ENCODE measurements around the gene EED.
"Not testable (repeated sequence)": the region's sequence is repeated elsewhere in the genome, so short reads cannot be mapped to it uniquely, and the experiment has no call there.

Gene EED

GRCh38 chr11:86274503-86274902 is 29.9 kb downstream of the EED start:
- peaks cover 2% of the 10 kb centered on the region for H3K9me3 ChIP-seq (ENCODE audit: low read length)
- no peaks in the 10 kb centered on the region for H3K4me1 ChIP-seq (ENCODE audit: insufficient read depth, low read length)
- no peak overlapping the region for H2AFZ ChIP-seq (ENCODE audit: low read depth, low read length)
- H3K27me3 ChIP-seq (ENCODE audit: insufficient read depth, low read length): no peaks in the 10 kb centered on the region
- H3K36me3 ChIP-seq (ENCODE audit: insufficient read depth, low read length): peaks cover 62% of the 10 kb centered on the region
- no peak overlapping the region for H3K4me3 ChIP-seq (ENCODE audit: low read length)

- no peaks in the 10 kb centered on the region for H3K4me1 ChIP-seq (ENCODE audit: insufficient read depth, low read length)
- H3K27me3 ChIP-seq (ENCODE audit: insufficient read depth, low read length): no peaks in the 10 kb centered on the region
- H3K36me3 ChIP-seq (ENCODE audit: insufficient read depth, low read length): peaks cover 58% of the 10 kb centered on the region
- H3K4me3 ChIP-seq (ENCODE audit: low read length): no peak overlapping the region
- H3K9me3 ChIP-seq (ENCODE audit: low read length): no peaks in the 10 kb centered on the region
- no peak overlapping the region for H2AFZ ChIP-seq (ENCODE audit: low read depth, low read length)
These were observed 30.4 kb downstream of the EED start for GRCh38 chr11:86274999-86275398.

- H3K27me3 ChIP-seq (ENCODE audit: insufficient read depth, low read length): no peaks in the 10 kb centered on the region
- H3K4me1 ChIP-seq (ENCODE audit: insufficient read depth, low read length): no peaks in the 10 kb centered on the region
- no peaks in the 10 kb centered on the region for H3K9me3 ChIP-seq (ENCODE audit: low read length)
- H3K36me3 ChIP-seq (ENCODE audit: insufficient read depth, low read length): peaks cover 58% of the 10 kb centered on the region
- H3K4me3 ChIP-seq (ENCODE audit: low read length): no peak overlapping the region
- no peak overlapping the region for H2AFZ ChIP-seq (ENCODE audit: low read depth, low read length)
These were observed 31.2 kb downstream of the EED start for GRCh38 chr11:86275493-86276370.

GRCh38 chr11:86277741-86278140 is 33.2 kb downstream of the EED start:
- no peaks in the 10 kb centered on the region for H3K4me1 ChIP-seq (ENCODE audit: insufficient read depth, low read length)
- no peak overlapping the region for H2AFZ ChIP-seq (ENCODE audit: low read depth, low read length)
- H3K36me3 ChIP-seq (ENCODE audit: insufficient read depth, low read length): peaks cover 55% of the 10 kb centered on the region
- H3K4me3 ChIP-seq (ENCODE audit: low read length): no peak overlapping the region
- H3K9me3 ChIP-seq (ENCODE audit: low read length): no peaks in the 10 kb centered on the region
- no peaks in the 10 kb centered on the region for H3K27me3 ChIP-seq (ENCODE audit: insufficient read depth, low read length)

- Histone ChIP-seq H3K4me3 (ENCODE audit: low read length) (no peak overlapping the region), H3K4me1 (ENCODE audit: insufficient read depth, low read length) (no peaks in the 10 kb centered on the region), H2AFZ (ENCODE audit: low read depth, low read length) (no peak overlapping the region), H3K27me3 (ENCODE audit: insufficient read depth, low read length) (no peaks in the 10 kb centered on the region), H3K9me3 (ENCODE audit: low read length) (no peaks in the 10 kb centered on the region), H3K36me3 (ENCODE audit: insufficient read depth, low read length) (peaks cover 51% of the 10 kb centered on the region)
These were observed 33.7 kb downstream of the EED start for GRCh38 chr11:86278226-86278625.

GRCh38 chr11:86279747-86280146 is 35.2 kb downstream of the EED start:
- Histone ChIP-seq H3K9me3 (ENCODE audit: low read length) (peaks cover 2% of the 10 kb centered on the region), H3K4me1 (ENCODE audit: insufficient read depth, low read length) (no peaks in the 10 kb centered on the region), H3K36me3 (ENCODE audit: insufficient read depth, low read length) (peaks cover 51% of the 10 kb centered on the region), H2AFZ (ENCODE audit: low read depth, low read length) (no peak overlapping the region), H3K27me3 (ENCODE audit: insufficient read depth, low read length) (no peaks in the 10 kb centered on the region), H3K4me3 (ENCODE audit: low read length) (no peak overlapping the region)

GRCh38 chr11:86287468-86287796 is 42.9 kb downstream of the EED start:
- H3K27me3 ChIP-seq (ENCODE audit: insufficient read depth, low read length): no peaks in the 10 kb centered on the region

GRCh38 chr11:86288776-86289507 is 44.4 kb downstream of the EED start:
- peaks cover 2% of the 10 kb centered on the region for H3K9me3 ChIP-seq (ENCODE audit: low read length)
- H3K36me3 ChIP-seq (ENCODE audit: insufficient read depth, low read length): peaks cover 8% of the 10 kb centered on the region
- H3K4me3 ChIP-seq (ENCODE audit: low read length): no peak overlapping the region
- no peaks in the 10 kb centered on the region for H3K27me3 ChIP-seq (ENCODE audit: insufficient read depth, low read length)
- H3K4me1 ChIP-seq (ENCODE audit: insufficient read depth, low read length): no peaks in the 10 kb centered on the region
- H2AFZ ChIP-seq (ENCODE audit: low read depth, low read length): no peak overlapping the region

More at GRCh38 chr11:86287468-86287796, 42.9 kb downstream of the EED start:
- no peak overlapping the region for H2AFZ ChIP-seq (ENCODE audit: low read depth, low read length)
- H3K4me1 ChIP-seq (ENCODE audit: insufficient read depth, low read length): no peaks in the 10 kb centered on the region
- peaks cover 2% of the 10 kb centered on the region for H3K9me3 ChIP-seq (ENCODE audit: low read length)
- peaks cover 10% of the 10 kb centered on the region for H3K36me3 ChIP-seq (ENCODE audit: insufficient read depth, low read length)
- H3K4me3 ChIP-seq (ENCODE audit: low read length): no peak overlapping the region

- H3K27me3 ChIP-seq (ENCODE audit: insufficient read depth, low read length); H3K4me1 ChIP-seq (ENCODE audit: insufficient read depth, low read length); H3K36me3 ChIP-seq (ENCODE audit: insufficient read depth, low read length); H3K4me3 ChIP-seq (ENCODE audit: low read length); H3K9me3 ChIP-seq (ENCODE audit: low read length); H2AFZ ChIP-seq (ENCODE audit: low read depth, low read length): not testable (repeated sequence)
These were observed 45.1 kb downstream of the EED start for GRCh38 chr11:86289508-86290280.

- Histone ChIP-seq H3K4me3 (ENCODE audit: low read length) (no peak overlapping the region), H2AFZ (ENCODE audit: low read depth, low read length) (no peak overlapping the region), H3K27me3 (ENCODE audit: insufficient read depth, low read length) (no peaks in the 10 kb centered on the region), H3K9me3 (ENCODE audit: low read length) (no peaks in the 10 kb centered on the region), H3K4me1 (ENCODE audit: insufficient read depth, low read length) (no peaks in the 10 kb centered on the region), H3K36me3 (ENCODE audit: insufficient read depth, low read length) (no peaks in the 10 kb centered on the region)
These were observed 47.1 kb downstream of the EED start for GRCh38 chr11:86291466-86292262.

- no peak overlapping the region for H2AFZ ChIP-seq (ENCODE audit: low read depth, low read length)
- no peaks in the 10 kb centered on the region for H3K4me1 ChIP-seq (ENCODE audit: insufficient read depth, low read length)
- no peak overlapping the region for H3K4me3 ChIP-seq (ENCODE audit: low read length)
- no peaks in the 10 kb centered on the region for H3K27me3 ChIP-seq (ENCODE audit: insufficient read depth, low read length)
- no peaks in the 10 kb centered on the region for H3K9me3 ChIP-seq (ENCODE audit: low read length)
- no peaks in the 10 kb centered on the region for H3K36me3 ChIP-seq (ENCODE audit: insufficient read depth, low read length)
These were observed 48.5 kb downstream of the EED start for GRCh38 chr11:86292912-86293616.

GRCh38 chr11:86294026-86294425 is 49.5 kb downstream of the EED start:
- Histone ChIP-seq H3K27me3 (ENCODE audit: insufficient read depth, low read length) (no peaks in the 10 kb centered on the region), H3K36me3 (ENCODE audit: insufficient read depth, low read length) (no peaks in the 10 kb centered on the region), H3K4me3 (ENCODE audit: low read length) (no peak overlapping the region), H3K4me1 (ENCODE audit: insufficient read depth, low read length) (no peaks in the 10 kb centered on the region), H3K9me3 (ENCODE audit: low read length) (no peaks in the 10 kb centered on the region), H2AFZ (ENCODE audit: low read depth, low read length) (no peak overlapping the region)

Data from neuron (in vitro differentiated cells).